LNCAP (cell line): ENCODE results near the gene CEP295NL.

Experiments
- CTCF ChIP-seq: fragments of 450-650 bp; IDR thresholded peaks from 2 replicates; pipeline ENCODE4 v1.5.1; 2017; ENCODE audit warnings: mild to moderate bottlenecking

CEP295NL gene

GRCh38 chr17:78905541-78905940 is 2.5 kb upstream of the CEP295NL start:
- no peak for TF ChIP-seq CTCF

- no peak for TF ChIP-seq CTCF
These were observed 2.1 kb upstream of the CEP295NL start for GRCh38 chr17:78905116-78905515.

GRCh38 chr17:78904371-78904770 is 1.4 kb upstream of the CEP295NL start:
- no peak for TF ChIP-seq CTCF

GRCh38 chr17:78901806-78902205 is 1.2 kb downstream of the CEP295NL start:
- TF ChIP-seq CTCF = no peak

GRCh38 chr17:78900816-78901215 is 2.2 kb downstream of the CEP295NL start:
- TF ChIP-seq CTCF = no peak

GRCh38 chr17:78899361-78900260 is 3.4 kb downstream of the CEP295NL start:
- no peak for TF ChIP-seq CTCF

- no peak for TF ChIP-seq CTCF
These were observed 4.1 kb downstream of the CEP295NL start for GRCh38 chr17:78898947-78899346.
